ENCODE measurements around the gene RGP1. TPM values are rescaled to one million over a fixed set of nuclear protein-coding genes. Genes with fewer than 3 reads are reported as not detected.
A peak's percentile ranks its signal among the peaks of the same experiment; 100 is the strongest.

Gene RGP1
- total RNA-seq, 6 experiments from 2014 or later, result 9.5 to 13.0 (median 11.4) TPM

DNA sequence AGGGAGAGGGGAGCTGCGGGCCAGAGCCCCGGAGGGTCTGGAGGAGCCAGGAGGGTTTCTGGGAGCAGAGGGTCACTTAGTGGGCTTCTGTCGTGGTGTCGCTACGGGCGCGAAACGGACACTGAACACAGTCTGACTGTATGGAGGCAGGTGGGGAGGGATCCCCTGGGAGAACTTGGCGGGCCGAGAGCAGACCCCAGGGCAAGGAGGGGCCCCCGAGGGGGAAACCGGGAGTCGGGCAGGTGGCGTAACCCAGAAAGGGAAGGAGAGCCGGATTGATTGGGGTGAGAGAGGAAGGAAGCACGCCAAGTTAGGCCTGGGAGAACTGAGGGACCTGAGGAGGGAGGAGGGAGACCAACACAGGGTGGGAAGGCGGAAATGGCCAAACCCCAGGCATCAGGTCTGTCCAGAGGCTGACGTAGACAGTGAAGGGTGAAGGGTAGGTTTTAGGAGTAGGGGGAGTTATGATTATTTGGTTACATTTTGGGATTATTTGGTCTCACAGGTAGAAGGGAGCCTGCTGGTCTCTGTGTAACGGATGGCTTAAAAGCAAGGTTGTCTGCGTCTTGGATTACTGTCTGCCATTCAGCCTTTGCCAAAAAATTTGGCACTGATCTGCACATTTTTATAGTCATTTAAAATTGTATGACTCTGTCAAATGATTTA lies 8.3 kb downstream of the RGP1 start:
- intact Hi-C loops (cut with DNase I), result no loop called here
- Histone ChIP-seq H3K27me3 (no peaks in the 10 kb centered on the region), H3K4me1 (peaks cover 0 to 18% (median 6%) of the 10 kb centered on the region in 4 donors), H3K36me3 (peaks cover 0 to 15% (median 7%) of the 10 kb centered on the region in 4 donors), H3K27ac (peak overlapping the region; percentile 72 to 93 (median 82)), H3K4me3 (peak overlapping the region; percentile 61 to 68 (median 65)), H3K9me3 (no peaks in the 10 kb centered on the region)
- ATAC-seq (peak; percentile 67 to 73 (median 71)), DNase-seq (peak in 1 of 3 donors; percentile 47)
- under 1% methylated on average over 13 of the region's 20 CpGs for WGBS (ENCODE audit: insufficient coverage, low coverage, low lambda C conversion rate, missing lambda C conversion rate)
- TF ChIP-seq POLR2A (IDR thresholded peaks at IDR 0.05), result peak; percentile 54
- TF ChIP-seq, protein P1, sequence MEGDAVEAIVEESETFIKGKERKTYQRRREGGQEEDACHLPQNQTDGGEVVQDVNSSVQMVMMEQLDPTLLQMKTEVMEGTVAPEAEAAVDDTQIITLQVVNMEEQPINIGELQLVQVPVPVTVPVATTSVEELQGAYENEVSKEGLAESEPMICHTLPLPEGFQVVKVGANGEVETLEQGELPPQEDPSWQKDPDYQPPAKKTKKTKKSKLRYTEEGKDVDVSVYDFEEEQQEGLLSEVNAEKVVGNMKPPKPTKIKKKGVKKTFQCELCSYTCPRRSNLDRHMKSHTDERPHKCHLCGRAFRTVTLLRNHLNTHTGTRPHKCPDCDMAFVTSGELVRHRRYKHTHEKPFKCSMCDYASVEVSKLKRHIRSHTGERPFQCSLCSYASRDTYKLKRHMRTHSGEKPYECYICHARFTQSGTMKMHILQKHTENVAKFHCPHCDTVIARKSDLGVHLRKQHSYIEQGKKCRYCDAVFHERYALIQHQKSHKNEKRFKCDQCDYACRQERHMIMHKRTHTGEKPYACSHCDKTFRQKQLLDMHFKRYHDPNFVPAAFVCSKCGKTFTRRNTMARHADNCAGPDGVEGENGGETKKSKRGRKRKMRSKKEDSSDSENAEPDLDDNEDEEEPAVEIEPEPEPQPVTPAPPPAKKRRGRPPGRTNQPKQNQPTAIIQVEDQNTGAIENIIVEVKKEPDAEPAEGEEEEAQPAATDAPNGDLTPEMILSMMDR (IDR thresholded peaks at IDR 0.05), result no peak

DNA sequence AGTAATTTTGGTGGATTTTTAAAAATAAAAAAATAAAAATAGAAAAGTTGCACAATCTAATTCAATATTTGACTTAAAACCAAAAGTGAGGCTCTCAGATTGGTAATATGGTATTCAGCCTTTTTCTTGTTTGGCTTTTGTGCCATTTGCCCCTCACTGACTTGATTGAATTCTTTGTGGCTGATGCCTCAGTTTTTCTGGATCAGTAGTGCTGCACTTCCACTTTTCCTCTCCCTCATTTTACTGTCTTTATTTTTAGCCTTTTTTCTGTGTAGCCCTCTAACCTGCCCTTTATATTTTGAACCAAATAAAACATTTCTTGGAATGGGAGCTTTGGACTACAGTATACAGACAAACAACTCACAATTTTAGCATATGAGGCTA lies 8.8 kb downstream of the RGP1 start:
- peaks cover 0 to 10% (median 4%) of the 10 kb centered on the region in 4 donors for H3K36me3 ChIP-seq
- no peaks in the 10 kb centered on the region for H3K27me3 ChIP-seq
- intact Hi-C loops (cut with DNase I), result no loop called here
- DNase-seq (no peak), ATAC-seq (no peak)
- TF ChIP-seq, protein P1 (IDR thresholded peaks at IDR 0.05), result no peak
- no peak for TF ChIP-seq POLR2A (IDR thresholded peaks at IDR 0.05)
- H3K9me3 ChIP-seq, result no peaks in the 10 kb centered on the region
- peaks cover 0 to 18% (median 6%) of the 10 kb centered on the region in 4 donors for H3K4me1 ChIP-seq
- H3K27ac ChIP-seq, result peak overlapping the region; percentile 72 to 93 (median 82)
- peak overlapping the region; percentile 61 to 68 (median 65) for H3K4me3 ChIP-seq

DNA sequence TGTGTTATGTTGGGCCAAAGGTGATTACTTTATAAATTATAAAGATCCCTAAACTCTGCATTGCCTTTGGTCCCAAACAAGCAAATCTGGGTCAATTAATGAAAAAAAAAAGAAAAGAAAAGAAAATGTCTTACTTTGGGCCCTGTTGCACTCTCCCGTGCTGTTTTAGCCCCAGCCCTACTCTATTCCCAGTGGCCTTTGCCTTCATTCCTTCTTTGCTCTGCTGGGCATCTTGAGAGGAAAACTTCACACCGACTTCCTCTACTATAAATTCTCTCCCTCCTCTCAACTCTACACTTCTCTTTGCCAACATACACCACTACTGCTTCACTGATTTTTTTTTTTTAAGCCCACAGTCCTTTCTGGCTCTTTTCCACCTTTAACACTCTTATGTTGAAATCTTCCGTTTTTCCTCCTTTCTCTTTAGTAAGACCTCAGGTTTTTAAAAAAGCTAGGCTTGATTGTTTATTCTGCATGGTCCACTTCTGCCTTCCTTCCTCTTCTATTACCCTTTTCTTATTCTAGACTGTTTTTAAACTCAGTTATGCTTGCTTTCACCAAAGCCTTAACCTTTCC lies 9.5 kb downstream of the RGP1 start:
- DNase-seq (no peak), ATAC-seq (no peak)
- no peaks in the 10 kb centered on the region for H3K27me3 ChIP-seq
- peaks cover 0 to 3% (median 0%) of the 10 kb centered on the region in 4 donors for H3K36me3 ChIP-seq
- TF ChIP-seq, protein P1 (IDR thresholded peaks at IDR 0.05), result no peak
- no peak for TF ChIP-seq POLR2A (IDR thresholded peaks at IDR 0.05)
- peaks cover 0 to 18% (median 6%) of the 10 kb centered on the region in 4 donors for H3K4me1 ChIP-seq
- 40% methylated on average over 3 of the region's 3 CpGs for WGBS (ENCODE audit: insufficient coverage, low coverage, low lambda C conversion rate, missing lambda C conversion rate)
- no peak overlapping the region for H3K27ac ChIP-seq
- intact Hi-C loops (cut with DNase I), result no loop called here
- H3K9me3 ChIP-seq, result no peaks in the 10 kb centered on the region
- H3K4me3 ChIP-seq, result no peak overlapping the region

DNA sequence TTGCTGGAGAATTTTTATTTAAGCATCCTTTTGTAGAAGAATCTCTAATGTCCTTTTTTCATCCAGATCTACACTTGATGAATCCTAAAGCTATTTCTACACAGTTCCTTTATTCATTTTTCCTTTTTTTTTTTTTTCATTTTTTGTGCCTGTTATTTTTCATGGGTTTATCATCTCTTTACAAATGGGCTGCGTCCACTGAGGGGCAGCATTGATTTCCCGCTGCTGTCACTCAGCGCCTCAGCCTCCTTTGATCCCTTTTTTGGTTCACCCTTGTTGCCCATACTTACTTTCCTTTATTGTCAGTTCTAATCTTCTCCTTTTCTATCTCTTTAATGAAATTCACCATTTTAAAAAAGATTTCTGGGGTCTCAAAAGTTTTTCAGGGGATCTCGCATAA lies 10.7 kb downstream of the RGP1 start:
- intact Hi-C loops (cut with DNase I), result no loop called here
- peaks cover 0 to 18% (median 6%) of the 10 kb centered on the region in 4 donors for H3K4me1 ChIP-seq

More for the DNA sequence above, 10.7 kb downstream of the RGP1 start:
- ATAC-seq, result no peak
- Histone ChIP-seq H3K4me3 (no peak overlapping the region), H3K27me3 (no peaks in the 10 kb centered on the region), H3K27ac (no peak overlapping the region), H3K9me3 (no peaks in the 10 kb centered on the region), H3K36me3 (no peaks in the 10 kb centered on the region)
- 98% methylated on average over 4 of the region's 4 CpGs for WGBS (ENCODE audit: insufficient coverage, low coverage, low lambda C conversion rate, missing lambda C conversion rate)
- no peak for DNase-seq
- TF ChIP-seq, protein P1 (IDR thresholded peaks at IDR 0.05), result no peak
- no peak for TF ChIP-seq POLR2A (IDR thresholded peaks at IDR 0.05)
